OCI-LY7 (cell line): ENCODE measurements around the gene SCIMP.

Experiments
- CTCF ChIP-seq: fragments of 200-600 bp; sonication (generic); conservative IDR thresholded peaks from 2 replicates; pipeline ENCODE4 v1.5.1; 2014; ENCODE audit warnings: mild to moderate bottlenecking, antibody characterized with exemption, low read length, moderate library complexity, mixed read lengths
- EZH2phosphoT487 ChIP-seq: fragments of 200-600 bp; sonication (generic); IDR thresholded peaks from 2 replicates; pipeline ENCODE4 v1.6.1; 2018; ENCODE audit warnings: low read depth, borderline replicate concordance, mild to moderate bottlenecking, mixed run types, antibody characterized with exemption, low read length, moderate library complexity, mixed read lengths

DNA sequence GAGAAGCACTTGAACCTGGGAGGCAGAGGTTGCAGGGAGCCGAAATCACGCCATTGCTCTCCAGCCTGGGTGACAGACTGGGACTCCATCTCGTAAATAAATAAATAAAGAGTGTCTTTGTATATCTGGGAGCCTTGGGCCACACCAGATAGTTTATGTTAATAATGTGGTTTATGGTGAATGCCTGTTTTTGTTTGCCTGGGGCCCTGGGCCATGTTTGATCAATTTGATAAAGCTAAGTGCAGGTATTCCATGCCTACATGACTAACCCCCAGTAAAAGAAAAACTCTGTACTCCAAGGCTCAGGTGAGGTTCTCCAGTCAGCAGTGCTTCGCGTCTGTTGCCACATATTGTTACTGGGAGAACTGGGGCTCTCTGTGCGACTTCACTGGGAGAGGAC, 15.1 kb downstream of the SCIMP start:
- TF ChIP-seq CTCF (no peak), EZH2phosphoT487 (no peak)
